Stimulated activated naive B cell treated with anti-CD40 and anti-IgM and Interleukin-4, amounts not matched to agents 10 μg/mL and 1 μg/mL and 100 μg/mL, for 72 hours (primary cell): ENCODE data around the gene RPS10.

ENCODE experiments used
- ATAC-seq, 2 donors: fragments of 150-1000 bp; cut with Tn5 transposase; replicated peaks; 2 replicates each; pipeline ENCODE4 v1.10.0; 2021; ENCODE audit warnings: moderate library complexity in 1 of 2
- DNase-seq: peaks from one replicate; pipeline ENCODE4 v3.0.0; 2021
- H3K27ac Mint-ChIP-seq: one replicate; pipeline ENCODE4 v1.8.0; 2022; ENCODE audit warnings: mild to moderate bottlenecking, mixed read lengths
- H3K27me3 Mint-ChIP-seq, 2 donors: one replicate each; pipeline ENCODE4 v1.8.0; 2022; ENCODE audit warnings: mixed read lengths in 2 of 2
- H3K36me3 Mint-ChIP-seq, 2 donors: one replicate each; pipeline ENCODE4 v1.8.0; 2022; ENCODE audit warnings: mixed read lengths in 2 of 2, mild to moderate bottlenecking in 1 of 2
- H3K4me1 Mint-ChIP-seq, 2 donors: one replicate each; pipeline ENCODE4 v1.8.0; 2022; ENCODE audit warnings: mixed read lengths in 2 of 2, mild to moderate bottlenecking in 1 of 2
- H3K4me3 Mint-ChIP-seq, 2 donors: one replicate each; pipeline ENCODE4 v1.8.0; 2022; ENCODE audit warnings: mild to moderate bottlenecking in 2 of 2, mixed read lengths in 2 of 2, moderate library complexity in 1 of 2
- H3K9me3 Mint-ChIP-seq, 2 donors: one replicate each; pipeline ENCODE4 v1.8.0; 2022; ENCODE audit warnings: mixed read lengths in 2 of 2, mild to moderate bottlenecking in 1 of 2

RPS10 gene

GRCh38 chr6:34393191-34393965, 32.5 kb downstream of the RPS10 start:
- Mint-ChIP-seq H3K9me3 (peaks cover 0 to 3% of the 10 kb centered on the region in 2 donors), H3K27ac (no peak overlapping the region), H3K36me3 (peaks cover 3 to 7% of the 10 kb centered on the region in 2 donors), H3K27me3 (no peaks in the 10 kb centered on the region), H3K4me3 (peak overlapping the region; percentile 17 to 59), H3K4me1 (peaks cover 10 to 16% of the 10 kb centered on the region in 2 donors)
- ATAC-seq = no peak
- DNase-seq = no peak

GRCh38 chr6:34392497-34393190, 33.2 kb downstream of the RPS10 start, which contains the start of gene NUDT3:
Gene NUDT3 (minus strand): TSS chr6:34392669. CDS start chr6:34392362, 307 bp downstream.
- H3K27me3 Mint-ChIP-seq = no peaks in the 10 kb centered on the region
- H3K9me3 Mint-ChIP-seq = peaks cover 0 to 3% of the 10 kb centered on the region in 2 donors
- H3K36me3 Mint-ChIP-seq = peaks cover 3 to 7% of the 10 kb centered on the region in 2 donors
- ATAC-seq (peak; percentile 86 to 89), DNase-seq (peak; percentile 94)
- no peak within 1 kb of the TSS for H3K27ac Mint-ChIP-seq
- peak within 1 kb of the TSS; percentile 17 to 59 for H3K4me3 Mint-ChIP-seq
- H3K4me1 Mint-ChIP-seq = peaks cover 10 to 16% of the 10 kb centered on the region in 2 donors

GRCh38 chr6:34391786-34392496, 33.9 kb downstream of the RPS10 start:
- H3K36me3 Mint-ChIP-seq = peaks cover 3 to 7% of the 10 kb centered on the region in 2 donors
- H3K27ac Mint-ChIP-seq = no peak overlapping the region
- no peak overlapping the region for H3K4me3 Mint-ChIP-seq
- H3K4me1 Mint-ChIP-seq = peaks cover 10 to 19% of the 10 kb centered on the region in 2 donors
- DNase-seq (peak; percentile 39), ATAC-seq (peak; percentile 49 to 54)
- H3K9me3 Mint-ChIP-seq = peaks cover 0 to 3% of the 10 kb centered on the region in 2 donors
- H3K27me3 Mint-ChIP-seq = no peaks in the 10 kb centered on the region

GRCh38 chr6:34391473-34391785, 34.4 kb downstream of the RPS10 start:
- Mint-ChIP-seq H3K4me3 (no peak overlapping the region), H3K9me3 (peaks cover 0 to 1% of the 10 kb centered on the region in 2 donors), H3K27me3 (no peaks in the 10 kb centered on the region), H3K36me3 (peaks cover 3 to 4% of the 10 kb centered on the region in 2 donors), H3K4me1 (peaks cover 12 to 25% of the 10 kb centered on the region in 2 donors), H3K27ac (no peak overlapping the region)
- no peak for DNase-seq
- ATAC-seq = no peak

GRCh38 chr6:34390531-34391472, 35.1 kb downstream of the RPS10 start:
- no peak for DNase-seq
- H3K9me3 Mint-ChIP-seq = peaks cover 0 to 1% of the 10 kb centered on the region in 2 donors
- no peak overlapping the region for H3K4me3 Mint-ChIP-seq

GRCh38 chr6:34389034-34389433, 36.8 kb downstream of the RPS10 start:
- ATAC-seq = no peak
- H3K9me3 Mint-ChIP-seq = peaks cover 0 to 1% of the 10 kb centered on the region in 2 donors
- peaks cover 3 to 4% of the 10 kb centered on the region in 2 donors for H3K36me3 Mint-ChIP-seq
- peak overlapping the region; percentile 2 for H3K27ac Mint-ChIP-seq
- H3K4me3 Mint-ChIP-seq = no peak overlapping the region
- peaks cover 18 to 45% of the 10 kb centered on the region in 2 donors for H3K4me1 Mint-ChIP-seq
- DNase-seq = no peak
- H3K27me3 Mint-ChIP-seq = no peaks in the 10 kb centered on the region

More at GRCh38 chr6:34390531-34391472, 35.1 kb downstream of the RPS10 start:
- ATAC-seq = no peak
- Mint-ChIP-seq H3K36me3 (peaks cover 3 to 4% of the 10 kb centered on the region in 2 donors), H3K4me1 (peaks cover 14 to 29% of the 10 kb centered on the region in 2 donors), H3K27me3 (no peaks in the 10 kb centered on the region), H3K27ac (no peak overlapping the region)

- Mint-ChIP-seq H3K4me1 (peaks cover 18 to 45% of the 10 kb centered on the region in 2 donors), H3K27me3 (no peaks in the 10 kb centered on the region), H3K36me3 (peaks cover 4 to 7% of the 10 kb centered on the region in 2 donors), H3K27ac (no peak overlapping the region), H3K9me3 (peaks cover 0 to 1% of the 10 kb centered on the region in 2 donors), H3K4me3 (no peak overlapping the region)
- ATAC-seq = no peak
- DNase-seq = no peak
Observed at GRCh38 chr6:34388421-34388820, 37.4 kb downstream of the RPS10 start.

GRCh38 chr6:34386316-34387137, 39.3 kb downstream of the RPS10 start:
- peaks cover 6 to 9% of the 10 kb centered on the region in 2 donors for H3K36me3 Mint-ChIP-seq
- ATAC-seq = peak; percentile 39 to 66
- H3K27ac Mint-ChIP-seq = no peak overlapping the region
- DNase-seq = no peak
- peaks cover 0 to 1% of the 10 kb centered on the region in 2 donors for H3K9me3 Mint-ChIP-seq
- H3K4me3 Mint-ChIP-seq = no peak overlapping the region
- H3K4me1 Mint-ChIP-seq = peaks cover 17 to 40% of the 10 kb centered on the region in 2 donors
- no peaks in the 10 kb centered on the region for H3K27me3 Mint-ChIP-seq

- H3K36me3 Mint-ChIP-seq = peaks cover 7 to 13% of the 10 kb centered on the region in 2 donors
- ATAC-seq (no peak), DNase-seq (no peak)
- peaks cover 19 to 44% of the 10 kb centered on the region in 2 donors for H3K4me1 Mint-ChIP-seq
- no peak overlapping the region for H3K4me3 Mint-ChIP-seq
- peaks cover 0 to 1% of the 10 kb centered on the region in 2 donors for H3K9me3 Mint-ChIP-seq
- H3K27ac Mint-ChIP-seq = no peak overlapping the region
- no peaks in the 10 kb centered on the region for H3K27me3 Mint-ChIP-seq
Observed at GRCh38 chr6:34385793-34386195, 40.1 kb downstream of the RPS10 start.

GRCh38 chr6:34384321-34385153, 41.3 kb downstream of the RPS10 start:
- no peak for ATAC-seq
- peak overlapping the region; percentile 51 for H3K27ac Mint-ChIP-seq

GRCh38 chr6:34383656-34384320, 42.1 kb downstream of the RPS10 start:
- ATAC-seq (no peak), DNase-seq (no peak)
- peaks cover 20 to 51% of the 10 kb centered on the region in 2 donors for H3K4me1 Mint-ChIP-seq
- no peaks in the 10 kb centered on the region for H3K9me3 Mint-ChIP-seq
- H3K36me3 Mint-ChIP-seq = peaks cover 5 to 13% of the 10 kb centered on the region in 2 donors
- no peaks in the 10 kb centered on the region for H3K27me3 Mint-ChIP-seq
- no peak overlapping the region for H3K4me3 Mint-ChIP-seq
- no peak overlapping the region for H3K27ac Mint-ChIP-seq

More at GRCh38 chr6:34384321-34385153, 41.3 kb downstream of the RPS10 start:
- DNase-seq = no peak
- peaks cover 7 to 16% of the 10 kb centered on the region in 2 donors for H3K36me3 Mint-ChIP-seq
- no peak overlapping the region for H3K4me3 Mint-ChIP-seq
- peaks cover 0 to 1% of the 10 kb centered on the region in 2 donors for H3K9me3 Mint-ChIP-seq
- no peaks in the 10 kb centered on the region for H3K27me3 Mint-ChIP-seq
- peaks cover 21 to 48% of the 10 kb centered on the region in 2 donors for H3K4me1 Mint-ChIP-seq
